PC-3 (cell line): Measurements from ENCODE around the gene TUT7.

Experiments used
- CTCF ChIP-seq: fragments of 300-600 bp; sonication (generic); conservative IDR thresholded peaks from 2 replicates; pipeline ENCODE4 v1.5.1; 2017; ENCODE audit warnings: antibody characterized with exemption, low read depth, mild to moderate bottlenecking, low read length
- EZH2 ChIP-seq: fragments of 300-600 bp; sonication (generic); IDR thresholded peaks from one replicate; pipeline ENCODE4 v1.6.1; 2017; ENCODE audit warnings: antibody characterized with exemption, mild to moderate bottlenecking, low read length; ENCODE audit not compliant: unreplicated experiment
- EZH2phosphoT487 ChIP-seq: fragments of 300-600 bp; sonication (generic); IDR thresholded peaks from 2 replicates; pipeline ENCODE4 v1.6.1; 2018; ENCODE audit warnings: mild to moderate bottlenecking, antibody characterized with exemption, low read length, borderline replicate concordance

- no peak; the same call in 1 of the 2 replicates for TF ChIP-seq CTCF
- no peak for TF ChIP-seq EZH2
- no peak for TF ChIP-seq EZH2phosphoT487
Observed at GRCh38 chr9:86275962-86276361, 78.2 kb downstream of the TUT7 start.
